Esophagus muscularis mucosa (tissue), 4 donors: ENCODE results near the gene RABEPK. TPM values are rescaled to one million over a fixed set of nuclear protein-coding genes. Genes with fewer than 3 reads are reported as not detected.
A peak's percentile ranks its signal among the peaks of the same experiment; 100 is the strongest.
"Not testable (repeated sequence)": the region's sequence is repeated elsewhere in the genome, so short reads cannot be mapped to it uniquely, and the experiment has no call there.

Experiments
- DNase-seq: peaks from one replicate; pipeline ENCODE4 v3.0.0-alpha.2; 2017; ENCODE audit errors: extremely low spot score
- H3K27ac ChIP-seq, 4 donors: fragments of 200-600 bp; sonication (generic); replicated peaks in 1 of 4; 1 replicate in 3 of 4; 2 replicates in 1 of 4; pipeline ENCODE4 v1.5.1; 2016 to 2019; ENCODE audit warnings: mild to moderate bottlenecking in 1 of 4
- H3K27me3 ChIP-seq, 4 donors: fragments of 200-600 bp; sonication (generic); one replicate each; pipeline versions ENCODE4 v1.5.1 to v1.6.0; 2016 to 2019
- H3K36me3 ChIP-seq, 4 donors: fragments of 200-600 bp; sonication (generic); one replicate each; pipeline ENCODE4 v1.5.1; 2016 to 2019
- H3K4me1 ChIP-seq, 4 donors: fragments of 200-600 bp; sonication (generic); one replicate each; pipeline ENCODE4 v1.5.1; 2016 to 2019
- H3K4me3 ChIP-seq, 4 donors: fragments of 200-600 bp; sonication (generic); 1 replicate in 2 of 4; 2 replicates in 2 of 4; pipeline ENCODE4 v1.5.1; 2016 to 2019; ENCODE audit warnings: mild to moderate bottlenecking in 4 of 4, moderate library complexity in 1 of 4
- H3K9me3 ChIP-seq, 4 donors: fragments of 200-600 bp; sonication (generic); 1 replicate in 3 of 4; 2 replicates in 1 of 4; pipeline ENCODE4 v1.5.1; 2016 to 2019
- CTCF ChIP-seq, 3 experiments: fragments of 200-600 bp in 2 of 3; fragments of 450-650 bp in 1 of 3; sonication (generic) in 2 of 3; IDR thresholded peaks; one replicate each; pipeline ENCODE4 v1.5.1; 2017 to 2019; ENCODE audit warnings: antibody characterized with exemption in 3 of 3, mild to moderate bottlenecking in 2 of 3, moderate library complexity in 1 of 3
- EP300 ChIP-seq: sonication (generic); formaldehyde crosslinking; IDR thresholded peaks from one replicate; pipeline ENCODE4 v1.6.1; 2017; ENCODE audit warnings: antibody characterized with exemption
- POLR2A ChIP-seq: fragments of 450-650 bp; IDR thresholded peaks from one replicate; pipeline ENCODE4 v1.6.1; 2017; ENCODE audit warnings: antibody characterized with exemption, moderate library complexity, mild to moderate bottlenecking, low read depth
- POLR2AphosphoS5 ChIP-seq, 2 donors: sonication (generic); formaldehyde crosslinking; IDR thresholded peaks; one replicate each; pipeline ENCODE4 v1.6.1; 2017; ENCODE audit warnings: antibody characterized with exemption in 2 of 2
- WGBS: methylation state at CpG from one replicate; pipeline ENCODE4 v1.1.5; 2018; 5-methylcytosine and 5-hydroxymethylcytosine counted together
- intact Hi-C: fragments of 100-400 bp; cut with DNase I; formaldehyde crosslinking; loops from one replicate; pipeline ENCODE4 v1.15.1; 2023
- total RNA-seq, 4 donors: library from RNA; depleted of rRNA; stranded (reverse); fragments of >200 nt; gene quantifications; one replicate each; pipeline versions ENCODE4 v1.1.0 to v1.2.1, GENCODE V29; 2016

RABEPK gene
- total RNA-seq, 4 donors from 2014 or later: 11.2 to 21.6 (median 13.7) TPM

DNA sequence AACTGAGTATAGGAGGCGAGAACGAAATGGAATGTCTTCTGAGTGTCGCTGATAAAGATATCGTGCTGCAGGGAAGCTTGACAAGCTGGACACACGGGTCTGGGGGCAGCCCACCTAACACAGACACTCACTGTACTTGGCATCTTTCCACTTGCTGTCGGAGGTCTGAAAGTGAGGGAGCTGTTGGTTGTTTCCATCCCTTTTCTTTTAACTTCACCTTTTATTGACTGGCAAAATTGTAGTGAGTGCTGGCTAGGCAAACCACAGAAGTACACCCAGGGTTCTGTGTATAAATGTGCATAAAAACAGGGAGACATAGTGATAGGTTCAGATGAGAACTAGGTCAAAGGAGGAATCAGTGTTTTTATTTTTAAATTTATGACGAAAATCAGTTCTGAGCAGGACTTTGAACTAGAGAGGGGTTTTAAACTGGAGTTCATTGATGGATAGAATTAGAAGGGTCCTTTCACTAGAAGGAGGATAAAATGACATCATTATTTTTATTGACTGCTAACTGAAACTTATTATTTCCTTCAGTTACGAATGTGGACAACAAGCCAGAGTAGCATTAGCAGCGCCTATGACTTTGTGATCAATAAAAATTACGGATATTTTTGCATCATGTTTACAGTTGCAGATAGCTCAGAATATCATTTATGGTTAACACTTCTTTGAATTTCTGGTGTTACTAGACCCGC, 62.1 kb downstream of the RABEPK start:
- intact Hi-C loops: no loop called here
- H3K4me3 ChIP-seq: peak overlapping the region; percentile 72 to 97 (median 86)
- WGBS: 22% methylated on average over 11 of the region's 11 CpGs

GRCh38 chr9:125264068-125264467, 63.7 kb downstream of the RABEPK start:
- H3K27me3 ChIP-seq, H3K27ac ChIP-seq, H3K9me3 ChIP-seq, DNase-seq, intact Hi-C loops, H3K4me3 ChIP-seq: not testable (repeated sequence)
- H3K36me3 ChIP-seq: peaks cover 0 to 28% (median 5%) of the 10 kb centered on the region in 4 donors
- peaks cover 26 to 44% (median 31%) of the 10 kb centered on the region in 4 donors for H3K4me1 ChIP-seq
- WGBS: 91% methylated on average over 7 of the region's 7 CpGs

More for the DNA sequence above, 62.1 kb downstream of the RABEPK start:
- Histone ChIP-seq H3K4me1 (peaks cover 21 to 28% (median 27%) of the 10 kb centered on the region in 4 donors), H3K9me3 (no peaks in the 10 kb centered on the region), H3K27ac (peak overlapping the region; percentile 75 to 87 (median 84)), H3K27me3 (no peaks in the 10 kb centered on the region), H3K36me3 (peaks cover 0 to 28% (median 5%) of the 10 kb centered on the region in 4 donors)
- DNase-seq: no peak
- TF ChIP-seq EP300: no peak
- TF ChIP-seq POLR2A: no peak
- TF ChIP-seq POLR2AphosphoS5 (IDR thresholded peaks at IDR 0.05): no peak
- no peak for TF ChIP-seq CTCF (IDR thresholded peaks at IDR 0.05)

DNA sequence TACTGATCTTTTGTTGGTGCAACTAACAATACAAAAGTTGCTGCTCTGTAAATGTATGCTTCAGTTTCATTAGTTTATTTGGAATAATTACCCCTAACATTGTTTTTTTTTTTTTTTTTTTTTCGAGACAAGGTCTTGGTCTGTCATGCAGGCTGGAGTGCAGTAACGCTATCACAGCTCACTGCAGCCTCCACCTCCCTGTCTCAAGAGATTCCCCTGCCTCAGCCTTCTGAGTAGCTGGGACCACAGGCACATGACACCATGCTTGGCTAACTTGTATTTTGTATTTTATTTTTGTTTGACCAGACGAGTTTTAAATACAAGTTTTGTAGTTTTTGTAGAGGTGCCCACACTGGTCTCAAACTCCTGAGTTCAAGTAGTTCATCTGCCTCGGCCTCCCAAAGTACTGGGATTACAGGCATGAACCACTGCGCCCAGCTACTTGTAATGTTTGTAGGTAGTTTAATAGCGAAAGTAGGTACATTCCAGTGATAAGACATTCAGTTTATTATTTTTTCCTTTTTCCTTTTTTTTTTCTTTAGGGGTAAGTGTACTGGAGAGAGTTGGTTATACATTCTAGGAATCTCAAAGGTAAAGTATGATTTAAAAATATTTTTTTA, 68.2 kb downstream of the RABEPK start:
- no peak for DNase-seq
- H3K4me3 ChIP-seq: no peak overlapping the region
- WGBS: 68% methylated on average over 6 of the region's 6 CpGs
- no peaks in the 10 kb centered on the region for H3K9me3 ChIP-seq
- TF ChIP-seq EP300: no peak
- TF ChIP-seq POLR2A: no peak
- TF ChIP-seq POLR2AphosphoS5 (IDR thresholded peaks at IDR 0.05): no peak
- no peak for TF ChIP-seq CTCF (IDR thresholded peaks at IDR 0.05)
- H3K27ac ChIP-seq: no peak overlapping the region
- no peaks in the 10 kb centered on the region for H3K27me3 ChIP-seq
- peaks cover 0 to 30% (median 5%) of the 10 kb centered on the region in 4 donors for H3K36me3 ChIP-seq
- intact Hi-C loops: no loop called here
- peaks cover 17 to 58% (median 39%) of the 10 kb centered on the region in 4 donors for H3K4me1 ChIP-seq

- Histone ChIP-seq H3K9me3 (no peaks in the 10 kb centered on the region), H3K27ac (no peak overlapping the region), H3K27me3 (no peaks in the 10 kb centered on the region), H3K36me3 (peaks cover 0 to 26% (median 5%) of the 10 kb centered on the region in 4 donors), H3K4me1 (peaks cover 11 to 56% (median 39%) of the 10 kb centered on the region in 4 donors), H3K4me3 (no peak overlapping the region)
- TF ChIP-seq POLR2AphosphoS5 (IDR thresholded peaks at IDR 0.05): no peak
- TF ChIP-seq CTCF (IDR thresholded peaks at IDR 0.05): no peak
- no peak for TF ChIP-seq EP300
- no peak for TF ChIP-seq POLR2A
- intact Hi-C loops: no loop called here
- 86% methylated on average over 1 of the region's 1 CpG for WGBS
- DNase-seq: no peak
Observed at GRCh38 chr9:125269014-125269397, 68.7 kb downstream of the RABEPK start.

DNA sequence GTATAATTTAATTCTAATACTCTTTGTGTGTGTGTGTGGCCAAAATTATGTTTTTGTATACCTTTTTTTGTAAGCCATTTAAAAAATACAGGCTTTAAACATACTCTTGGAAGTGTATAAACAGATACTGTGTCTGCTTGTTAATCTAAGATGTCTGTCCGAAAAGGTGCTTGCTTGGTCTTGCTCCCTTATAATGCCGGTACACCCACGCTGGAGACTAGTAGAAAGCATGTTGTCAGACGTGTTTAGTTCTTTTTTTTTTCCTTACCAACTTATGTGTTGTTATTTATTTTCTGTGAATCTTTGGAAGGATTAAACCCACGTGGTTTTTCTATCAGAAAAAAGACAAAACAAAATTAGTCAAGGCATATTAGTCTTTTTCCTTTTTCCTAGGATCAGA, 70.7 kb downstream of the RABEPK start:
- H3K4me1 ChIP-seq: peaks cover 7 to 58% (median 34%) of the 10 kb centered on the region in 4 donors
- H3K27ac ChIP-seq: no peak overlapping the region
- no peaks in the 10 kb centered on the region for H3K27me3 ChIP-seq
- intact Hi-C loops: no loop called here
- TF ChIP-seq CTCF (IDR thresholded peaks at IDR 0.05) (no peak), POLR2AphosphoS5 (IDR thresholded peaks at IDR 0.05) (no peak), EP300 (no peak), POLR2A (no peak)
- no peak overlapping the region for H3K4me3 ChIP-seq
- WGBS: 69% methylated on average over 5 of the region's 5 CpGs
- no peaks in the 10 kb centered on the region for H3K9me3 ChIP-seq
- peaks cover 0 to 13% (median 3%) of the 10 kb centered on the region in 4 donors for H3K36me3 ChIP-seq
- DNase-seq: no peak
